K562 (cell line): ENCODE measurements around the gene KRI1. TPM values are rescaled to one million over a fixed set of nuclear protein-coding genes. Genes with fewer than 3 reads are reported as not detected.

Source experiments
- ATF2 ChIP-seq: sonication (generic); formaldehyde crosslinking; IDR thresholded peaks from 2 replicates; pipeline ENCODE4 v1.8.1; 2022; ENCODE audit warnings: missing genetic modification reagents
- E2F3 ChIP-seq: fragments of 250-450 bp; sonication (Bioruptor Pico); IDR thresholded peaks from 2 replicates; pipeline ENCODE4 v1.4.0; 2020; ENCODE audit warnings: mild to moderate bottlenecking
- ETV5 ChIP-seq: sonication (generic); formaldehyde crosslinking; IDR thresholded peaks from 2 replicates; pipeline ENCODE4 v1.4.0; 2020; ENCODE audit warnings: low read depth, mild to moderate bottlenecking, missing genetic modification reagents
- GTF2A2 ChIP-seq: IDR thresholded peaks from 2 replicates; pipeline ENCODE4 v1.6.1; 2016; ENCODE audit warnings: mild to moderate bottlenecking, missing genetic modification characterization, missing compliant biosample characterization
- HCFC1 ChIP-seq: IDR thresholded peaks from 2 replicates; pipeline ENCODE4 v1.6.1; 2012; ENCODE audit warnings: low read depth, low read length, improper control_type of control experiment
- KHSRP ChIP-seq: fragments of 450-650 bp; IDR thresholded peaks from 2 replicates; pipeline ENCODE4 v1.6.1; 2017
- KLF10 ChIP-seq: fragments of 250-450 bp; sonication (Bioruptor Pico); IDR thresholded peaks from 2 replicates; pipeline ENCODE4 v1.6.1; 2021; ENCODE audit warnings: matching md5 sums
- NUFIP1 ChIP-seq: fragments of 450-650 bp; IDR thresholded peaks from 2 replicates; pipeline ENCODE4 v1.6.1; 2018; ENCODE audit not compliant: partially characterized antibody
- PCBP1 ChIP-seq: fragments of 200-400 bp; formaldehyde crosslinking; IDR thresholded peaks from 2 replicates; pipeline ENCODE4 v1.6.1; 2018; ENCODE audit warnings: mild to moderate bottlenecking, low read depth, low read length; ENCODE audit not compliant: poor library complexity, severe bottlenecking
- RBM39 ChIP-seq: fragments of 200-400 bp; formaldehyde crosslinking; optimal IDR thresholded peaks from 2 replicates; pipeline ENCODE3; 2018; ENCODE audit warnings: low read depth, low read length
- SAFB2 ChIP-seq: fragments of 200-400 bp; formaldehyde crosslinking; IDR thresholded peaks from 2 replicates; pipeline ENCODE4 v1.6.1; 2018; ENCODE audit warnings: borderline replicate concordance, low read length, low read depth, moderate library complexity; ENCODE audit not compliant: severe bottlenecking
- SNIP1 ChIP-seq: fragments of 450-650 bp; IDR thresholded peaks from 2 replicates; pipeline ENCODE4 v1.7.1; 2017; ENCODE audit warnings: low read depth, mild to moderate bottlenecking
- STAT5B ChIP-seq: fragments of 250-450 bp; sonication (Bioruptor Pico); IDR thresholded peaks from 2 replicates; pipeline ENCODE4 v1.8.0; 2021; ENCODE audit warnings: mild to moderate bottlenecking, inconsistent platforms
- TCF7L2 ChIP-seq: fragments of 150-350 bp; IDR thresholded peaks from 2 replicates; pipeline ENCODE4 v1.6.1; 2016; ENCODE audit warnings: low read depth, mild to moderate bottlenecking, low read length, moderate library complexity
- TCFL5 ChIP-seq: fragments of 250-450 bp; sonication (Bioruptor Pico); conservative IDR thresholded peaks from 2 replicates; pipeline ENCODE4 v1.6.1; 2021; ENCODE audit warnings: mild to moderate bottlenecking, moderate library complexity, matching md5 sums
- TEAD2 ChIP-seq: fragments of 450-650 bp; IDR thresholded peaks from 2 replicates; pipeline ENCODE4 v1.6.1; 2016; ENCODE audit warnings: missing genetic modification characterization, control low read depth, missing compliant biosample characterization
- U2AF2 ChIP-seq: fragments of 200-400 bp; formaldehyde crosslinking; optimal IDR thresholded peaks from 2 replicates; pipeline ENCODE3; 2017; ENCODE audit warnings: low read depth, mild to moderate bottlenecking, low read length
- USF1 ChIP-seq: sonication (generic); formaldehyde crosslinking; IDR thresholded peaks from 2 replicates; pipeline ENCODE4 v1.9.0; 2022; ENCODE audit warnings: mild to moderate bottlenecking, missing genetic modification reagents
- ZHX1 ChIP-seq: fragments of 150-350 bp; conservative IDR thresholded peaks from 2 replicates; pipeline ENCODE4 v1.6.1; 2014; ENCODE audit warnings: low read length
- ZNF436 ChIP-seq: fragments of 250-450, 450-650 bp; sonication (Bioruptor Pico); formaldehyde crosslinking; IDR thresholded peaks from 2 replicates; pipeline ENCODE4 v1.7.0; 2020; ENCODE audit warnings: mild to moderate bottlenecking
- ZNF668 ChIP-seq: fragments of 250-450 bp; sonication (Bioruptor Pico); IDR thresholded peaks from 2 replicates; pipeline ENCODE4 v1.8.0; 2022; ENCODE audit warnings: mild to moderate bottlenecking, inconsistent platforms
- polyA plus RNA-seq, 8 experiments: library from polyadenylated mRNA; depleted of rRNA in 4 of 8; stranded (reverse) in 5 of 8; unstranded in 3 of 8; fragments of >200 nt; fragmentation: Nextera tagmentation in 2 of 8; fragmentation: Illumina TruSeq in 1 of 8; extraction: Ambion mirVana in 2 of 8; extraction: Trizol in 1 of 8; gene quantifications; 2 replicates each; pipeline versions ENCODE4 v1.2.1 to v1.2.3, GENCODE V29; 2011 to 2014; ENCODE audit warnings: inconsistent platforms in 1 of 8, missing spikeins in 1 of 8
- total RNA-seq, 7 experiments: library from RNA; depleted of rRNA in 6 of 7; stranded (reverse); fragments of >200 nt in 6 of 7; fragmentation: Illumina TruSeq in 2 of 7; extraction: Trizol in 2 of 7; gene quantifications; 2 replicates each; pipeline versions ENCODE4 v1.2.1 to v1.2.3, GENCODE V29; 2011 to 2021; ENCODE audit warnings: low replicate concordance in 1 of 7
- TF ChIP-seq, protein P1 (sequence below): sonication (generic); formaldehyde crosslinking; IDR thresholded peaks from 2 replicates; pipeline ENCODE4 v1.8.0; 2023; ENCODE audit warnings: mild to moderate bottlenecking, missing genetic modification reagents

Gene KRI1
- total and polyA plus RNA-seq, 9 of the 15 experiments (the other 6 are each of a cell fraction or from before 2014, with no cell fraction given): 1.1 to 50.7 (median 24.7) TPM

- TF ChIP-seq KLF10 (CRISPR knock-in tag) (no peak), ETV5 (CRISPR knock-in tag) (no peak), KHSRP (no peak), SNIP1 (no peak), TCF7L2 (no peak), TCFL5 (CRISPR knock-in tag) (no peak), ZHX1 (0 out of 2 replicates have a peak, but pooled peaks have one; percentile 37), PCBP1 (no peak), ZNF668 (no peak), ZNF436 (CRISPR knock-in tag) (no peak), U2AF2 (no peak), STAT5B (CRISPR knock-in tag) (no peak), NUFIP1 (no peak), HCFC1 (peak; percentile 27; the same call in 1 of the 2 replicates), USF1 (CRISPR knock-in tag) (peak; percentile 76), SAFB2 (no peak), E2F3 (CRISPR knock-in tag) (no peak), TEAD2 (tag) (no peak), RBM39 (no peak), GTF2A2 (tag) (no peak), ATF2 (no peak)
- TF ChIP-seq, protein P1, sequence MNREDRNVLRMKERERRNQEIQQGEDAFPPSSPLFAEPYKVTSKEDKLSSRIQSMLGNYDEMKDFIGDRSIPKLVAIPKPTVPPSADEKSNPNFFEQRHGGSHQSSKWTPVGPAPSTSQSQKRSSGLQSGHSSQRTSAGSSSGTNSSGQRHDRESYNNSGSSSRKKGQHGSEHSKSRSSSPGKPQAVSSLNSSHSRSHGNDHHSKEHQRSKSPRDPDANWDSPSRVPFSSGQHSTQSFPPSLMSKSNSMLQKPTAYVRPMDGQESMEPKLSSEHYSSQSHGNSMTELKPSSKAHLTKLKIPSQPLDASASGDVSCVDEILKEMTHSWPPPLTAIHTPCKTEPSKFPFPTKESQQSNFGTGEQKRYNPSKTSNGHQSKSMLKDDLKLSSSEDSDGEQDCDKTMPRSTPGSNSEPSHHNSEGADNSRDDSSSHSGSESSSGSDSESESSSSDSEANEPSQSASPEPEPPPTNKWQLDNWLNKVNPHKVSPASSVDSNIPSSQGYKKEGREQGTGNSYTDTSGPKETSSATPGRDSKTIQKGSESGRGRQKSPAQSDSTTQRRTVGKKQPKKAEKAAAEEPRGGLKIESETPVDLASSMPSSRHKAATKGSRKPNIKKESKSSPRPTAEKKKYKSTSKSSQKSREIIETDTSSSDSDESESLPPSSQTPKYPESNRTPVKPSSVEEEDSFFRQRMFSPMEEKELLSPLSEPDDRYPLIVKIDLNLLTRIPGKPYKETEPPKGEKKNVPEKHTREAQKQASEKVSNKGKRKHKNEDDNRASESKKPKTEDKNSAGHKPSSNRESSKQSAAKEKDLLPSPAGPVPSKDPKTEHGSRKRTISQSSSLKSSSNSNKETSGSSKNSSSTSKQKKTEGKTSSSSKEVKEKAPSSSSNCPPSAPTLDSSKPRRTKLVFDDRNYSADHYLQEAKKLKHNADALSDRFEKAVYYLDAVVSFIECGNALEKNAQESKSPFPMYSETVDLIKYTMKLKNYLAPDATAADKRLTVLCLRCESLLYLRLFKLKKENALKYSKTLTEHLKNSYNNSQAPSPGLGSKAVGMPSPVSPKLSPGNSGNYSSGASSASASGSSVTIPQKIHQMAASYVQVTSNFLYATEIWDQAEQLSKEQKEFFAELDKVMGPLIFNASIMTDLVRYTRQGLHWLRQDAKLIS (CRISPR knock-in tag): no peak
Measured at GRCh38 chr19:10580979-10581631, 15.3 kb upstream of the KRI1 start (continued).
